Measurements from ENCODE around the gene IDE. TPM values are rescaled to one million over a fixed set of nuclear protein-coding genes. Genes with fewer than 3 reads are reported as not detected.
"Not testable (repeated sequence)": the region's sequence is repeated elsewhere in the genome, so short reads cannot be mapped to it uniquely, and the experiment has no call there.

The IDE gene
- total RNA-seq: 10 to 100 TPM; 17.9 to 18.2 TPM

DNA sequence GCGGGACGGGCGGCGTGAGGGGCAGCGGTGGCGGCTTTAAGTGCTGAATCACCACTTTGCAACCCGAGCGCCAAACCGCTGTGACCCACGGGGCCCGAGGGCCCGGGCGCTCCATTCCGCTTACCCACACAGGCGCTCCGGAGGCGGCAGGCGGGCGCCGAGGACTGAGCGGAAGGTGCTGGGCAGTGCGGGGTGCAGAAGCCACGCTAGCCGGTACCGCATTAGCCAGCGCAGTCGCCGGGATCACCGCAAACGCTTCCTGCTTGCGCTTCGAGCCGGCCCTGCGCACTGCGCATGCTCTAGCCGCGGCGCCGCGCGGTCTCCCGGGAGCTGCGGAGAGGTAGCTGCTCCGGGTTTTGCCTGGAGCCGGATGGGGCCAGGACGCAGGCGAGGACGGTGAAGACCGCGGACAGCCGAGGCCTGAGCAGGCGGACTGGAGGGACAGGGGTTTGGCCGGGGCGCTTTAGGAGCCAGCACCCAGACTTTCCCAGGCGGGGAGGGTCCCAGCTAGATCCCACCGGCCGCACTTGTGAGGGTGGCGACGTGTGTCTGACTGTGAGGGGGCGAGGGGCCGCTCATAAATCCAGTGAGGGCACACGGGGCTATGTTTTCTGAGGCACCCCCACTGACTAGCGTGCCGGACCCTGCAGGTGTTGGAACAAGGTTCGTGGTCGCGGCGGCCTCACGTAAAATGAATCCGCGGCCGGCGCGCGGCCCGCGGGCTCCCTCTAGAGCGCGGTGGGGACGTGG lies at the start of gene IDE:
TSS of gene IDE (minus strand) at position 296 of the 750 bp plus-strand sequence. CDS start at position 222, 74 bp downstream.
- Mint-ChIP-seq H3K27me3 (peaks cover 2% of the 10 kb centered on the region), H3K4me3 (peak within 1 kb of the TSS; percentile 60), H3K9me3 (no peaks in the 10 kb centered on the region), H3K27ac (peak within 1 kb of the TSS; percentile 84), H3K4me1 (peaks cover 17% of the 10 kb centered on the region), H3K36me3 (peaks cover 8% of the 10 kb centered on the region)
- peak; percentile 83 for ATAC-seq (ENCODE audit: low read depth)
- DNase-seq: peak; percentile 89
- POLR2A ChIA-PET: interaction anchor here (0.8 to 4.4 kb wide), 7 partner anchors 13 to 59 kb away, joined by 3 to 35 read pairs (median 3); no protein-coding TSS in a partner anchor

DNA sequence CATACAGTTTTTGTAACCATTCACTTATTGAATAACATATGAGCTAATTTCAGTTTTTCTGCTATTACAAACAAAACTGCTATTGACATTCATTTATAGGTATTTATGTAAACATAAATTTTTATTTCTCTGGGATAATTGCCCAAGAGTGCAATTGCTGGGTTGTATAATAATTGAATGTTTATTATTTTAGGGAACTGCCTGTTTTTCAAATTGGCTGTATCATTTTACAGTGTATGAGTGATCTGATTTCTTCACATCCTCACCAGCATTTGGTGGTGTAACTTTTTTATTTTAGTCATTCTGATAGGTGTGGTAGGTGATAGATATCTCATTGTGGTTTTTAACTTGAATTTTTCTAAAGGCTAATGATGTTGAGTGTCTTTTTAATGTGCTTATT lies 45.5 kb upstream of the IDE start:
- ATAC-seq (ENCODE audit: low read depth) (no peak), DNase-seq (no peak)
- no peak overlapping the region for H3K27ac Mint-ChIP-seq
- H3K9me3 Mint-ChIP-seq: peaks cover 3% of the 10 kb centered on the region
- peaks cover 9% of the 10 kb centered on the region for H3K4me1 Mint-ChIP-seq
- peaks cover 65% of the 10 kb centered on the region for H3K36me3 Mint-ChIP-seq
- H3K27me3 Mint-ChIP-seq: no peaks in the 10 kb centered on the region
- POLR2A ChIA-PET: interaction anchor here (0.7 kb wide), 1 partner anchor 14 kb away, joined by 3 read pairs; no protein-coding TSS in a partner anchor
- H3K4me3 Mint-ChIP-seq: no peak overlapping the region

DNA sequence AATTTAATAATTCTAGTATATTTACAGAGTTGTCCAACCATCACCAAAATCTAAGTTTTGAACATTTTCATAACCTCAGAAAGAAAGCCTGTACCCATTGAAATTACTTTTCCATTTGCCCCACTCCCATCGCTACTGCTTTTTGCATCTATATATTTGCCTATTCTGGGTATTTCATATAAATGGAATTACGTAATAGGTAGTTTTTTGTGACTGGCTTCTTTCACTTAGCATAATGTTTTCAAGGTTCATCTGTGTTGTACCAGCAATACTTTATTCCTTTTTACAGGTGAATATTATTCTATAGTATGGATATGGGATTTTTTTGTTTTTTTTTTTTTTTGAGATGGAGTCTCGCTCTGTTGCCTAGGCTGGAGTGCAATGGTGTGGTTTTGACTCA lies 41.6 kb upstream of the IDE start:
- Mint-ChIP-seq H3K4me3 (no peak overlapping the region), H3K9me3 (peaks cover 2% of the 10 kb centered on the region), H3K36me3 (peaks cover 45% of the 10 kb centered on the region), H3K27ac (no peak overlapping the region), H3K4me1 (peaks cover 8% of the 10 kb centered on the region), H3K27me3 (no peaks in the 10 kb centered on the region)
- POLR2A ChIA-PET: no interaction called here
- no peak for ATAC-seq (ENCODE audit: low read depth)
- no peak for DNase-seq

DNA sequence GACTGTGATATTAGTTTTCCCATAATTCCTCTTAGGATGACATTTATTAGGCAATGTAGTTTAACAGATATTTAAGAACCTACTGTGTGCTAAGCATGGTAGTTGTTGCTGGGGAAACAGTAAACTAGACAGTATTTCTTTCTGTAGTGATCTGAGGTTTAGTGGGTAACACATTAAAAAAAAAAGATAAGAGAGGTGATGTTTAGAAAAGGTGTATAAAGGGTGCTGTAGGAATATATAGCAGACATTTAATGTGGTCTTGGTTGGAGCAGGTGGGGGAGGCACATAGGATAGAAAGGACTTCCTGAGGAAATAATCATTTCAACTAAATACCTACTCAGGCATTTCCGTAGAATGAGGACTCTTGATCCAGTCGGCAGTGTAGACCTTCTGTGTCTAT lies 30.9 kb upstream of the IDE start:
- Mint-ChIP-seq H3K9me3 (no peaks in the 10 kb centered on the region), H3K4me1 (peaks cover 35% of the 10 kb centered on the region), H3K4me3 (peak overlapping the region; percentile 21), H3K27me3 (no peaks in the 10 kb centered on the region), H3K27ac (peak overlapping the region; percentile 62), H3K36me3 (peaks cover 56% of the 10 kb centered on the region)
- POLR2A ChIA-PET: no interaction called here
- peak; percentile 47 for ATAC-seq (ENCODE audit: low read depth)
- DNase-seq: no peak

DNA sequence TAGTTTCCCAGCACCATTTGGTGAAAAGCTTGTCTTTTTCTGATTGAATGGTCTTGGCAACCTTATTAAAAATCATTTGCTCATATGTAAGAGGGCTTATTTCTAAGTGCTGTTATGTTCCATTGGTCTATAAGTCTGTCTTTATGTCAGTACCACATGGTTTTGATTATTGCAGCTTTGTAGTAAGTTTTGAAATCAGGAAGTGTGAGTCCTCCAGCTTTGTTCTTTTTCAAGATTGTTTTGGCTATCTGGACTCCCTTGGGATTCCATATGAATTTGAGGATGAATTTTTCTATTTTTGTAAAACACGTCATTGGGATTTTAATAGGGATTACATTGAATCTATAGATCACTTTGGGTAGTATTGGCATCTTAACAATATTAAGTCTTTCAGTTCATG lies 24.4 kb upstream of the IDE start:
- peaks cover 38% of the 10 kb centered on the region for H3K4me1 Mint-ChIP-seq
- H3K9me3 Mint-ChIP-seq: no peaks in the 10 kb centered on the region
- H3K27me3 Mint-ChIP-seq: no peaks in the 10 kb centered on the region
- peaks cover 44% of the 10 kb centered on the region for H3K36me3 Mint-ChIP-seq
- H3K4me3 Mint-ChIP-seq: no peak overlapping the region
- DNase-seq (no peak), ATAC-seq (ENCODE audit: low read depth) (no peak)
- POLR2A ChIA-PET: no interaction called here
- no peak overlapping the region for H3K27ac Mint-ChIP-seq

DNA sequence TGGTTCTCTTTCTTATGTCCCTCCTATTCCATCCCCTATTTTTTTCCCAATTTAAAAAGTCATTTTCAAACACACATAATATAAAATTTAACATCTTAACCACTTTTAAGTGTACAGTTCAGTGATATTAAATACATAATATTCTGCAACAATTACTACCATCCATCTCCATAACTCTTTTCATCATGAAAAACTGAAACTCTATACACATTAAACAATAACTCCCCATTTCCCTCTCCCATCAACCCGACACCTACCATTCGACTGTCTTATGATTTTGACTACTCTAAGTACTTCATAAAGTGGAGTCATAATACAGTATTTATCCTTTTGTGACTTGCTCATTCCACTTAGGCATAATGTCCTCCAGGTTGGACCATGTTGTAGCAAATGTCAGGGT lies 21.6 kb upstream of the IDE start:
- Mint-ChIP-seq H3K36me3 (peaks cover 24% of the 10 kb centered on the region), H3K4me1 (peaks cover 40% of the 10 kb centered on the region), H3K27ac (peak overlapping the region; percentile 27), H3K4me3 (peak overlapping the region; percentile 97), H3K27me3 (no peaks in the 10 kb centered on the region), H3K9me3 (no peaks in the 10 kb centered on the region)
- no peak for ATAC-seq (ENCODE audit: low read depth)
- POLR2A ChIA-PET: no interaction called here
- DNase-seq: no peak

DNA sequence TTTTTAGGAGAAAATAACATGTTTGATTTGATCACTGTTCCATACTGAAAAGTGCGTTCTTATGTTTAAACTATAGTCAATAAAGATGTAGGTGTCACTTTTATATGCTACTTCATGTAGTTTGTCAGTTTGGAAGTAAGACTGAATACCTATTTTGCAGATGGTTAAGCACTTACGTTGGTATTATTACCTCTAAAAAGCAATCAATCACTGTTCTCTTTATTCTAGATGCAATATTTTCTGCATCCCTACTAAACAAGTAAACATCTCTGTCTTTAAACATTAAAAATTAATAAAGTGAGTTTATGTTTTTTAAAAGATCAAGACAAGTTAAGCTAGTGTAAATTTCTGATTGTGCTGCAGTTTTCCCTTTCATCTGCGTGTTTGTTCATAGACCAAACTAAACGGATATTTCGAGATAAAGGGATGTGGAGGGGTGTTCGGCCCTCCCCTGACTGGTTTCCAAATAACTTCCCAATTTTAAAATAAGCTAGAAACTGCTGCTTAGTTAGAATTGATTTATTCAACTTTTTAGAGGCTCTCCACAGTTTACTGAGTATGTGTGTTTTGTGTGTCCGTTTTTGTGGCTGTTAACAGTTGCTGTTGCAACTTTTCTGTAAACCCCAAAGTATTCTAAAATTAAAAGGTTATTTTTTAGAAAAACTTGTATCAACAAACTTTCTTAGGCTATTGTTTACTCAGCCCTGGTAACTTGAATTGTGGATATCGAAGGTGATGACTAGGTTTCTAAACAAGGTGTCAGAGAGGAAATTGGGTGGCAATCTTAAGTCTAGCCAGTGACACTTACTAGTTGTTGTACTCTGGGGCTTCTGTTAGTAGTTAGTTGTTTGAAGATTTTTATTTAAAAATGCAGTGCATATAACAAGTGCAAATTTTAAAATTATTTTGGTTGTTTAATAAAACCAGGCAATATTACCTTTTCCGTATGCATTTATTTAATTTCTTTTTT lies 20.0 kb upstream of the IDE start:
- DNase-seq (no peak), ATAC-seq (ENCODE audit: low read depth) (no peak)
- H3K27me3 Mint-ChIP-seq: no peaks in the 10 kb centered on the region
- POLR2A ChIA-PET: interaction anchor here (1.0 kb wide), 2 partner anchors 10 to 20 kb away, joined by 3 read pairs; partner anchors contain the start of gene IDE
- H3K9me3 Mint-ChIP-seq: no peaks in the 10 kb centered on the region
- H3K36me3 Mint-ChIP-seq: peaks cover 22% of the 10 kb centered on the region
- peak overlapping the region; percentile 97 for H3K4me3 Mint-ChIP-seq
- peak overlapping the region; percentile 99 for H3K27ac Mint-ChIP-seq
- H3K4me1 Mint-ChIP-seq: peaks cover 43% of the 10 kb centered on the region

DNA sequence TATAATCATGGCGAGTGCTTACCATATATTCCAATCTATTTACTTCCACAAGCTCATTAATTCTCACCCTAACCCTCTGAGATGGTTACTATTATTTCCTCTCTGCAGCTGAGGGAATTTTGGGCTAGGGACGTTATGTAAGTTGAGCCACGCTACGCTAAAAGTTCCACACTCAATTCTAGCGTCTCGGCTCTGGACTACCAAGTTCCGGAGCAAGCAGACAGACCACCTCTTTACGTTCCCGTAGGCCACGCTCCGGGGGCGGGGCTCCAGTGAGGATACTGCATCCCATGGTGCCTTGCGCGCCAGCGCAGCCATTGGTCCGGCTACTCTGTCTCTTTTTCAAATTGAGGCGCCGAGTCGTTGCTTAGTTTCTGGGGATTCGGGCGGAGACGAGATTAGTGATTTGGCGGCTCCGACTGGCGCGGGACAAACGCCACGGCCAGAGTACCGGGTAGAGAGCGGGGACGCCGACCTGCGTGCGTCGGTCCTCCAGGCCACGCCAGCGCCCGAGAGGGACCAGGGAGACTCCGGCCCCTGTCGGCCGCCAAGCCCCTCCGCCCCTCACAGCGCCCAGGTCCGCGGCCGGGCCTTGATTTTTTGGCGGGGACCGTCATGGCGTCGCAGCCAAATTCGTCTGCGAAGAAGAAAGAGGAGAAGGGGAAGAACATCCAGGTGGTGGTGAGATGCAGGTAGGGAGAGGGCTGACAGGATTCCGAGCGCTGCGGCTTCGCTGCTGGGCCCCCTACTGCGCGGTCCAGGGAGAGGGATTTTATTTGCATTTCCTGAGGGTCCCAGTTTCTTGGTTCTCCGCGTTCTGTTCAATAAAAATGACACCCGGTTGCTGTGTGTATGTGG lies 19.1 kb upstream of the IDE start, which contains the start of gene KIF11:
TSS of gene KIF11 (plus strand) at position 370 of the 858 bp plus-strand sequence. CDS start at position 616, 246 bp downstream.
- peaks cover 18% of the 10 kb centered on the region for H3K36me3 Mint-ChIP-seq
- ATAC-seq (ENCODE audit: low read depth) (peak; percentile 82), DNase-seq (peak; percentile 96)
- H3K27me3 Mint-ChIP-seq: no peaks in the 10 kb centered on the region
- POLR2A ChIA-PET: interaction anchor here (0.6 to 4.9 kb wide), 6 partner anchors 11 to 305 kb away, joined by 3 to 35 read pairs (median 4); partner anchors contain the start of genes CPEB3, EXOC6, IDE and MARCHF5
- H3K27ac Mint-ChIP-seq: peak within 1 kb of the TSS; percentile 99
- peaks cover 37% of the 10 kb centered on the region for H3K4me1 Mint-ChIP-seq
- peak within 1 kb of the TSS; percentile 97 for H3K4me3 Mint-ChIP-seq
- no peaks in the 10 kb centered on the region for H3K9me3 Mint-ChIP-seq

DNA sequence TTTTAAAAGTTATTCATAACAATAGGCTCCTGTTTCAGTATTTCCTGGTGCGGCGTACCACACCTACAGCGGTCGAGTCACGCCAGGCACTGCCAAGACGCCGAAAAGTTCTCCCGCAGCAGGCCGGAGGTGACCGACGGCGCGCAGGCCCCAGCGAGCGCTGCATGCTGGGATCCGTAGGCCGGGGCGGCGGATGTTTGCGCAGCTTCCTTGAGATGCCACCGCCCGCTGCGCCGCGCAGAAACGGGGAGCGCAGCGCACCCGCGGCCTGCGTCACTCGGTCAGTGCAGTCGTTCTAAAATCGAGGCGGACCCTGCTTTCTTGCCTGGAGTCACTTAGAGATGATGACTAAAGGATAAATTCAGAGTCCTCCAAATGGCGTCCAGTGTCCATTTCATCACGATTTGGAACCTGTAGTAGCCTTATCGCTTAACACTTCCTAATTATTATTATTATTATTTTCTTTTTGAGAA lies 17.7 kb upstream of the IDE start:
- Mint-ChIP-seq H3K27me3 (peaks cover 2% of the 10 kb centered on the region), H3K36me3 (peaks cover 10% of the 10 kb centered on the region), H3K9me3 (no peaks in the 10 kb centered on the region), H3K4me1 (peaks cover 29% of the 10 kb centered on the region), H3K4me3 (peak overlapping the region; percentile 97), H3K27ac (peak overlapping the region; percentile 99)
- DNase-seq (peak; percentile 91), ATAC-seq (ENCODE audit: low read depth) (peak; percentile 88)
- POLR2A ChIA-PET: interaction anchor here (0.8 to 4.9 kb wide), 6 partner anchors 8 to 301 kb away, joined by 4 to 35 read pairs (median 8); partner anchors contain the start of genes CPEB3, EXOC6, IDE and MARCHF5

DNA sequence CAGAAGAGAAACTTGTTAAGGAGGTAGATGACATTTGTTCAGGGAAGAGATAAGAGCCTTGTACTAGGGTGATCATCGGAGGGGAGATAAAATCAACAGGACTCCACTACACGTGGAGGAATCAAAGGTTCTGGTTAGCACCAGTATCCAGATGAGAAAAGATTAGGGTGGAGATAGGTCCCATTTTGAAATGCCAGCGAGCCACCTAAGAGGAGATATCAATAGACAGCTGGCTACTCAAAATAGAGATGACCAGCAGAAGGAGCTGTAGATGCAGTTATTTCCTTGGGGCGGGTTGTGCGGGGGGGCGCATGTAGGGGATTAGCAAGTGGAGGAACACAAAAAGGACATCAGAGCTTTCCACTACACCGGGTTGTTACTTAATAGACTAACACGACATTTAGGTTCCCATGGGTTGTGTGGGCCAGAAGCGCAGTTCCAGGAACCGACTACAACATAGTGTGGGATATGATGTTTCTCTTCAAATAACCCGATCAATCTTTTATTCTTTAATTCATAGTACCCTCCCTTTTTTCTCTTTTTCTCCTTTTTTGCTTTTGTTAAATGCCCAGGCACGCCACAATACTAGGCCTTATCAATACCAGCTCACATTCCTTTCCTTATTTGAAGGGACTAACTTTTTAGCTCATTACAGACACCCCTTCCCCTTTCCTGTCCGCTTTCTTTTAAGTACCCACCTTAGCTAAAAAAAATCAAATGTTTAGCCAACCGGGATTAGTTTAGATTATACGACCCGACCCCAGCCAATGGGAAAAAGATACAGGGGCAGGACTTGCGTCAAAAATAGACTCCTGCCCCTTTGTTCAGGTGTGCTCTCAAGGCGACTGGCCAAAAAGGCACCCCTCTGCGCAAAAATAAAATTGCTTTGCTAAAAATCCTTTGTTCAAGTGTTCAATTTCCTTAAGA lies 17.0 kb upstream of the IDE start:
- Mint-ChIP-seq H3K4me1 (peaks cover 26% of the 10 kb centered on the region), H3K27ac (peak overlapping the region; percentile 99), H3K36me3 (peaks cover 5% of the 10 kb centered on the region), H3K4me3 (peak overlapping the region; percentile 97), H3K9me3 (no peaks in the 10 kb centered on the region), H3K27me3 (peaks cover 2% of the 10 kb centered on the region)
- peak; percentile 20 for ATAC-seq (ENCODE audit: low read depth)
- peak; percentile 37 for DNase-seq
- POLR2A ChIA-PET: interaction anchor here (0.5 to 4.9 kb wide), 7 partner anchors 9 to 1340 kb away, joined by 4 to 35 read pairs (median 8); partner anchors contain the start of genes CPEB3, EXOC6, IDE and MARCHF5

DNA sequence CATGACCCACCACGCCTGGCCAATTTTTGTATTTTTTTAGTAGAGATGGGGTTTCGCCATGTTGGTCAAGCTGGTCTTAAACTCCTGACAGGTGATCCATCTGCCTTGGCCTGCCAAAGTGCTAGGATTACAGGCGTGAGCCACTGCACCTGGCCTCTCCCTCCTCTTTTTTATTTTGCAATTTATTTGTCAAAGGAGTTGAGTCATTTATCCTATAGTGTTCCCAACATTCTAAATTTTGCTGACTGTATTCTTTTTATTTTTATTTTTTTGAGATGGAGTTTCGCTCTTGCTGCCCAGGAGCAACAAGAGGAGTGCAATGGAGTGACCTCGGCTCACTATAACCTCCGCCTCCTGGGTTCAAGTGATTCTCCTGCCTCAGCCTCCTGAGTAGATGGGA lies 8.5 kb upstream of the IDE start:
- H3K27ac Mint-ChIP-seq; H3K36me3 Mint-ChIP-seq; H3K4me3 Mint-ChIP-seq; DNase-seq; H3K27me3 Mint-ChIP-seq; POLR2A ChIA-PET; H3K9me3 Mint-ChIP-seq; H3K4me1 Mint-ChIP-seq; ATAC-seq (ENCODE audit: low read depth): not testable (repeated sequence)

All from activated naive CD8-positive, alpha-beta T cell treated with anti-CD3 and anti-CD28 coated beads, Interleukin-2, amount 10 ng/mL, durations not matched to agents 7 days and 5 days (primary cell).